Upper lobe of right lung (tissue), 1 donor: ENCODE results near the gene SPAG6. TPM values are rescaled to one million over a fixed set of nuclear protein-coding genes. Genes with fewer than 3 reads are reported as not detected.

ENCODE experiments used
- ATAC-seq: fragments of 200-7000 bp; cut with Tn5 transposase; one replicate; pipeline ENCODE4 v1.9.1; 2020; ENCODE audit warnings: mild to moderate bottlenecking, moderate library complexity
- DNase-seq: peaks from one replicate; pipeline ENCODE4 v3.0.0-alpha.2; 2020
- H3K27ac ChIP-seq: fragments of 200-600 bp; one replicate; pipeline ENCODE4 v1.8.0; 2022
- H3K27me3 ChIP-seq: fragments of 200-600 bp; one replicate; pipeline ENCODE4 v1.8.0; 2022; ENCODE audit warnings: mild to moderate bottlenecking
- H3K36me3 ChIP-seq: fragments of 200-600 bp; one replicate; pipeline ENCODE4 v1.8.0; 2022
- H3K4me1 ChIP-seq: fragments of 200-600 bp; one replicate; pipeline ENCODE4 v1.8.0; 2022
- H3K4me3 ChIP-seq: fragments of 200-600 bp; one replicate; pipeline ENCODE4 v1.8.0; 2022; ENCODE audit warnings: mild to moderate bottlenecking
- H3K9me3 ChIP-seq: fragments of 200-600 bp; one replicate; pipeline ENCODE4 v1.8.0; 2022
- CTCF ChIP-seq: fragments of 200-600 bp; IDR thresholded peaks from one replicate; pipeline ENCODE4 v1.8.0; 2022; ENCODE audit warnings: antibody characterized with exemption
- intact Hi-C: fragments of 100-400 bp; cut with DNase I; formaldehyde crosslinking; loops from one replicate; pipeline ENCODE4 v1.11.0; 2022
- total RNA-seq: library from RNA; stranded (reverse); fragmentation: NEBNext Ultra II Directional; extraction: Animal tissue kit (Norgen Biotek cat#: 25700); gene quantifications from one replicate; pipeline ENCODE4 v1.2.1, GENCODE V29; 2021
- donor health status: DM: no; HTN: yes; CAD: no; lungs with severe emphysema.

SPAG6 gene
- total RNA-seq, 1 donor from 2014 or later = not detected

- intact Hi-C loops = no loop called here
- ATAC-seq (no peak), DNase-seq (no peak)
- TF ChIP-seq CTCF = no peak
- no peak overlapping the region for H3K4me3 ChIP-seq
- H3K27ac ChIP-seq = no peak overlapping the region
- H3K27me3 ChIP-seq = peaks cover 6% of the 10 kb centered on the region
- peaks cover 15% of the 10 kb centered on the region for H3K36me3 ChIP-seq
- H3K4me1 ChIP-seq = peaks cover 37% of the 10 kb centered on the region
- no peaks in the 10 kb centered on the region for H3K9me3 ChIP-seq
These were observed 21.6 kb upstream of the SPAG6 start for GRCh38 chr10:22323538-22324305.

GRCh38 chr10:22324413-22324812, 20.9 kb upstream of the SPAG6 start:
- Histone ChIP-seq H3K36me3 (peaks cover 22% of the 10 kb centered on the region), H3K9me3 (no peaks in the 10 kb centered on the region), H3K4me1 (peaks cover 35% of the 10 kb centered on the region), H3K27ac (no peak overlapping the region), H3K4me3 (no peak overlapping the region), H3K27me3 (peaks cover 6% of the 10 kb centered on the region)
- no peak for ATAC-seq
- intact Hi-C loops = no loop called here
- no peak for TF ChIP-seq CTCF
- no peak for DNase-seq

GRCh38 chr10:22324893-22325271, 20.4 kb upstream of the SPAG6 start:
- H3K27ac ChIP-seq = peak overlapping the region; percentile 7

GRCh38 chr10:22325272-22326144, 19.8 kb upstream of the SPAG6 start:
- H3K4me1 ChIP-seq = peaks cover 28% of the 10 kb centered on the region
- peak overlapping the region; percentile 63 for H3K4me3 ChIP-seq
- peaks cover 6% of the 10 kb centered on the region for H3K27me3 ChIP-seq
- TF ChIP-seq CTCF = no peak
- ATAC-seq (peak; percentile 62), DNase-seq (peak; percentile 84)
- H3K9me3 ChIP-seq = no peaks in the 10 kb centered on the region
- intact Hi-C loops = no loop called here
- H3K27ac ChIP-seq = peak overlapping the region; percentile 48
- peaks cover 33% of the 10 kb centered on the region for H3K36me3 ChIP-seq

More at GRCh38 chr10:22324893-22325271, 20.4 kb upstream of the SPAG6 start:
- Histone ChIP-seq H3K36me3 (peaks cover 27% of the 10 kb centered on the region), H3K27me3 (peaks cover 6% of the 10 kb centered on the region), H3K9me3 (no peaks in the 10 kb centered on the region), H3K4me3 (peak overlapping the region; percentile 63), H3K4me1 (peaks cover 30% of the 10 kb centered on the region)
- ATAC-seq = no peak
- TF ChIP-seq CTCF = no peak
- no peak for DNase-seq
- intact Hi-C loops = no loop called here

GRCh38 chr10:22326145-22326702, 19.1 kb upstream of the SPAG6 start:
- Histone ChIP-seq H3K27ac (peak overlapping the region; percentile 48), H3K4me3 (peak overlapping the region; percentile 63), H3K4me1 (peaks cover 28% of the 10 kb centered on the region), H3K9me3 (no peaks in the 10 kb centered on the region), H3K36me3 (peaks cover 35% of the 10 kb centered on the region), H3K27me3 (peaks cover 6% of the 10 kb centered on the region)
- no peak for DNase-seq
- intact Hi-C loops = no loop called here
- ATAC-seq = no peak
- TF ChIP-seq CTCF = no peak
